Jurkat, Clone E6-1 (cell line): ENCODE results near the gene ZNF512.
"Not testable (repeated sequence)": the region's sequence is repeated elsewhere in the genome, so short reads cannot be mapped to it uniquely, and the experiment has no call there.

Source experiments
- DNase-seq: peaks from one replicate; pipeline ENCODE4 v3.0.0-alpha.2; 2011; ENCODE audit warnings: low read depth, low spot score
- H3K4me3 ChIP-seq: 2 replicates; pipeline ENCODE4 v1.5.1; 2011; ENCODE audit warnings: mild to moderate bottlenecking, low read length, control low read depth, moderate library complexity

ZNF512 gene

GRCh38 chr2:27573452-27573851 is 9.4 kb upstream of the ZNF512 start:
- DNase-seq = peak; percentile 51
- H3K4me3 ChIP-seq = no peak overlapping the region

DNA sequence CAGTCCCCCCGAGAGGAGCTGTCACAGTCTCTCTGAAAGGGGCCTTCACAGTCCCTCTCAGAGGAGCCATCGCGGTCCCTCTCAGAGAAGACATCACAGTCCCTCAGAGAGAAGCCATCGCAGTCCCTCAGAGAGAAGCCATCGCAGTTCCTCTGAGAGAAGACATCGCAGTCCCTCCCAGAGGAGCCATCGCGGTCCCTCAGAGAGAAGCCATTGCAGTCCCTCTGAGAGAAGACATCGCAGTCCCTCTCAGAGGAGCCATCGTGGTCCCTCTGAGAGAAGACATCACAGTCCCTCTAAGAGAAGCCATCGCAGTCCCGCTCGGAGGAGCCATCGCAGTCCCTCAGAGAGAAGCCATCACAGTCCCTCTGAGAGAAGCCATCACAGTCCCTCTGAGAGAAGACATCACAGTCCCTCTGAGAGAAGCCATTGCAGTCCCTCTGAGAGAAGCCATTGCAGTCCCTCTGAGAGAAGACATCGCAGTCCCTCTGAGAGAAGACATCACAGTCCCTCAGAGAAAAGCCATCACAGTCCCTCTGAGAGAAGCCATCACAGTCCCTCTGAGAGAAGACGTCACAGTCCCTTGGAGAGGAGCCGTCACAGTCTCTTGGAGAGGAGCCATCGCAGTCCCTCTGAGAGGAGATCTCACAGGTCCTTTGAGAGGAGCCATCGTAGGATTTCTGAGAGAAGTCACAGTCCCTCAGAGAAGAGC is 1.3 kb upstream of the ZNF512 start:
- no peak for DNase-seq
- no peak overlapping the region for H3K4me3 ChIP-seq

DNA sequence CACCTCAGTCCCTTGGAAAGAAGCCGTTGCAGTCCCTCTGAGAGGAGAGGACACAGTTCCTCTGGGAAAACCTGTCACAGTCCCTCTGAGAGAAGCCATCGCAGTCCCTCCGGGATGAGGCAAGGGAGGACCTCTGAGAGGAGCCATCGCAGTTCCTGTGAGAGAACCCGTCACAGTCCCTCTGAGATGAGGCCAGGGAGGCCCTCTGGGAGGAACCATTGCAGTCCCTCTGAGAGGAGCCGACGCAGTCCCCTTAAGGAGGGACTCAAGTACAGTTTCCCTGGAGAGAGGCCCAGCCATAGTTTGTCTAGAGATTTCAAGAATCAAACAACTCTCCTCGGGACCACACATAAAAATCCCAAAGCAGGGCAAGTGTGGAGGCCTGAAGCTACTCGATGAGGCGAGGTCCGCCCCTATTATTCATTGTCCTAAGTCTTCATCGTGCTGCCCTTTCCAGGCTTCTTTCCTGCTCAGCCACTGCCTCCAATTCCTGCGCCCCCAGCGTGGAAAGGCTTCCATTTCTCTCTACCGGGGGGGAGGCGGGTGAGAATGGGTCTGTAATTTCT is 630 bp upstream of the ZNF512 start:
- DNase-seq = no peak
- H3K4me3 ChIP-seq = peak overlapping the region; percentile 98

DNA sequence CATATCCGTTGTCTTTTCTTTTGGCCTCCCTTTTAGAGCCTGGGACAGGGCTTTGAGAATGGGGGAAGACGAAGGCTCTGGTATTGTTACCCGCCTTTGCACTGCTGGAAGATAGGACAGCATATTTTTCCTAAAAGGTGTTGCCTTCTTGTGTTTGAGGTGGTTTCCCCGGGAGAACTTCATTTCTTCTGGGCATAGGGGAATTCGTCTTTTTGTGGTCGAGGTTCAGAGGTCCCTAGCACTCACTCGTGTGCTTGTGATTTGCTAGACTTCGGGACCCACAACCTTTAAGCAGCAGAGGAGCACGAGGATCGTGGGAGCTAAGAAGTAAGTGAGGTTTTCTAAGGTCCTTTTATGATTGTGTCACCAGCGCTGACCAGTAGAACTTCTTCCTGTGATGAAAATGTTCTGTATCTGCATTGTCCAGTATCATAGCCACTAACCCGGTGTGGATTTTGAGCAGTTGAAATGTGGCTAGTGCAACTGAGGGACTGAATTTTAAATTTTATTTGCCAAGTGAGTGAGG is 611 bp downstream of the ZNF512 start:
- no peak for DNase-seq
- H3K4me3 ChIP-seq = peak overlapping the region; percentile 98

GRCh38 chr2:27584597-27584996 is 1.8 kb downstream of the ZNF512 start:
- peak overlapping the region; percentile 98 for H3K4me3 ChIP-seq
- no peak for DNase-seq

DNA sequence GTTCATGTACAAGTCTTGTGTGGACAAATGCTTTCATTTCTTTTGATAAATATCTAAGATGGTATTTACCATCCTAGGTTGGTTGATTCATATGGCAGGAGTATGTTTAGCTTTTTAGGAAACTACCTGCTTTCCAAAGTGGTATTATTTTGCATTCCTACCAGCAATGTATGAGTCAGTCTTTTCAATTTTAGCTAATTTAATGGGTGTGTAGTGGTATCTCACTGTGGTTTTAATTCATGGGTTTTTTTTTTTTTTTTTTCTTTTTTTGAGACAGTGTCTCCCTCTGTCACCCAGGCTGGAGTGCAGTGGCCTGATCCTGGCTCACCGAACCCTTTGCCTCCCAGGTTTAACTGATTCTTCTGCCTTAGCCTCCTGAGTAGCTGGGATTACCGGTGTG is 4.2 kb downstream of the ZNF512 start:
- H3K4me3 ChIP-seq = no peak overlapping the region
- DNase-seq = no peak

DNA sequence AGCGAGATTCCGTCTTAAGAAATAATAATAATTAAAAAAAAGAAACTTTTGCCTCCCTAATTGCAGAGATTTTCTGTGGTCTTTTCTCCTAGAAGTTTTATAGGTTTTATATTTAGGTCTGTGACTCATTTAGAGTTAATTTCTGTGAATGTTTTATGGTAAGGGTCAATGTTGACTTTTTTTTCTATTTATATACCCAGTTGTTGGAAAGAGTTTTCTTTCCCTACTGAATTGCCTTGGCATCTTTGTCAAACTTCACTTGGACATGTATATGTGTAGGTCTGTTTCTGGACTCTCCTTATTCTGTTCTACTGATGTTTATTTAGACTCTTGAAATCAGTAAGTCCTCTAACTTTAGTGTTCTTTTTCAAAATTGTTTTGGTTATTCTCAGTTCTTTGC is 5.5 kb downstream of the ZNF512 start:
- DNase-seq = no peak
- no peak overlapping the region for H3K4me3 ChIP-seq

DNA sequence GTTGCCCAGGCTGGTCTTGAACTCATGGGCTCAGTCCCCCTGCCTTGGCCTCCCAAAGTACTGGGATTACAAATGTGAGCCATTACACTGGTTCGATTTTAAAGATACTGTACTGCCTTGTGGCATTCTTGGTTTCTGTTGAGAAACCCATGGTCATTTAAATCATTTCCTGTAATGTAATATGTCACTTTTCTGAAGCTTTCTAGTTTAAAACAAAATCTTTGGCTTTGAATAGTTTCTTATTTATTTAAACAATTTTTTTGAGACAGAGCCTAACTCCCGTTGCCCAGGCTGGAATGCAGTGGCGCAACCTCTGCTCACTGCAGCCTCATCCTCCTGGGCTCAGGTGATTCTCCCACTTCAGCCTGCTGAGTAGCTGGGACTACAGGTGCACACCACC is 8.9 kb downstream of the ZNF512 start:
- H3K4me3 ChIP-seq = no peak overlapping the region

DNA sequence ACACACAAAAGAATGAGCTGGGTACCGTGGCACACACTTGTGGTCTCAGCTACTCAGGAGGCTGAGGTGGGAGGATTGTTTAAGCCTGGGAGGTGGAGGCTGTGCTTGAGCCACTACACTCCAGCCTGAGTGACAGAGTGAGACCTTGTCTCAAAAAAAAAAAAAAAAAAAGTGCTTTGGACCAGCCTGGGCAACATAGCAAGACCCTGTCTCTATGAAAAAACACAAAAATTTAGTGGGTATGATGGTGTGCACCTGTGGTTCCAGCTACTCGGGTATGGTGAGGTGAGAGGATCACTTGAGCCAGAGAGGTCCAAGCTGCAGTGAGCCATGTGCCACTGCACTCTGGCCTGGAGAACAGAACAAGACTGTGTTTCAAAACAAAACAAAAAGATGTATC is 10.4 kb downstream of the ZNF512 start:
- no peak for DNase-seq

More for the DNA sequence above, 8.9 kb downstream of the ZNF512 start:
- DNase-seq = no peak

DNA sequence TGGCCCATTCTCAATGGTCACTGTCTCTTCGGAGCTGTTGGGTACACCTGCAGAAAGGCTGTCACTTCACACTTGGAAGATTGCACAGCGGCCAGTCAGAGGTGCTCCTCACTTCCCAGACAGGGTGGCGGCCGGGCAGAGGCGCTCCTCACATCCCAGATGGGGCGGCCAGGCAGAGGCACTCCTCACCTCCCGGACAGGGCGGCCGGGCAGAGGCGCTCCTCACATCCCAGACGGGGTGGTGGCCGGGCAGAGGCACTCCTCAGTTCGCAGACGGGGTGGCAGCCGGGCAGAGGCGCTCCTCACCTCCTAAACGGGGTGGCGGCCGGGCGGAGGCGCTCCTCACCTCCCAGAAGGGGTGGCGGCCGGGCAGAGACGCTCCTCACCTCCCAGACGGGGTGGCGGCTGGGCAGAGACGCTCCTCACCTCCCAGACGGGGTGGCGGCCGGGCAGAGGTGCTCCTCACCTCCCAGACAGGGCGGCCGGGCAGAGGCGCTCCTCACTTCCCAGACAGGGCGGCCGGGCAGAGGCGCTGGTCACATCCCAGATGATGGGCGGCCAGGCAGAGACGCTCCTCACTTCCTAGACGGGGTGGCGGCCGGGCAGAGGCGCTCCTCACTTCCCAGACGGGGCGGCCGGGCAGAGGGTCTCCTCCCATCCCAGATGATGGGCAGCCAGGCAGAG is 11.3 kb downstream of the ZNF512 start:
- not testable (repeated sequence) for DNase-seq, H3K4me3 ChIP-seq

More for the DNA sequence above, 10.4 kb downstream of the ZNF512 start:
- H3K4me3 ChIP-seq = no peak overlapping the region

DNA sequence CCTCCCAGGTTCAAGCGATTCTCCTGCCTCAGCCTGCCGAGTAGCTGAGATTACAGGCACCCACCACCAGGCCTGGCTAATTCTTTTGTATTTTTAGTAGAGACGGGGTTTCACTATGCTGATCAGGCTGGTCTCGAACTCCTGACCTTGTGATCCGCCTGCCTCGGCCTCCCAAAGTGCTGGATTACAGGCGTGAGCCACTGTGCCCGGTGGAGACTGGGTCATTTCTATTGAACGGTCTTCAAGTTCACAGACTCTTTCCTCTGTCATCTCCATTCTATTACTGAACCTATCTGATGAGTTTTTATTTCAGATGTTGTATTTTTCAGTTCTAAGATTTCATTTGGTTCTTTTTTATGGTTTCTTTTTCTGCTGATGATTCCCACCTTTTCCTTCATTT is 12.6 kb downstream of the ZNF512 start:
- not testable (repeated sequence) for H3K4me3 ChIP-seq, DNase-seq

- no peak for DNase-seq
Measured at GRCh38 chr2:27596627-27597026, 13.8 kb downstream of the ZNF512 start.

DNA sequence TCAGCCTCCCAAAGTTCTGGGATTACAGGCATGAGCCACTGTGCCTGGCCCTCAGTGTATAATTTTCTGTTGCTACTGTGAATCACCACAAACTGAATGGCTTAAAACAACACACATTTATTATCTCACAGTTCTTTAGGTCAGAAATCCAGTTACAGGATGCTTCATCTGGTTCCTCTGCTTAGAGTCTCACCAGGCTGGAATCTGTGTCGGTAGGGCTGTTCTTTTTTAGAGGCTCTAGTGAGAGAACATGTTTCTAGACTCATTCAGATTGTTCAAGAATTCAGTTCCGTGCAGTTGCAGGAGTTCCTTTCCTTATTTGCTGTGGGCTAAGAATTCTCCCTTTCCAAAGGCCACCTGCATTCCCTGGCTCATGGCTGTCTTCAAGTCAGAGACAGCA is 23.8 kb downstream of the ZNF512 start:
- H3K4me3 ChIP-seq = no peak overlapping the region
- no peak for DNase-seq

More at GRCh38 chr2:27596627-27597026, 13.8 kb downstream of the ZNF512 start:
- no peak overlapping the region for H3K4me3 ChIP-seq

DNA sequence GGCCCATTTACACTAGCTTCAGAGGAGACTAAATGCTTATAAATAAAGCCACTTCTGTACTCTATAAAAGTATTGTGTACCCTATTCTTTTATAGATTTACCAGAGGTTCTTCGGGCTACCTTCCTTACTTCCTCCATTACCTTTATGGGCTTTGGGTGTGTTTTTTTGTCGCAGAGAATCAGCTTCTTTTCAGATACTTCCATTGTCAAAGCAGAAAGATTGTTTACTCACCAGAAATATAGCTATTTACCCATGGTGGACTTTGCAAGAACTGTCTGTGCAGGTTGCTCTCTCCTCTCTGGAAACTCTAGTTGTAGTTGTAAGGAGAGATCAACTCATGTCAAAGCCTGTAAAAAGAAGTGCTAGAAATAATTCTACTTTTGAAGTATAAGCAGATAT is 31.1 kb downstream of the ZNF512 start:
- H3K4me3 ChIP-seq = no peak overlapping the region
- no peak for DNase-seq

DNA sequence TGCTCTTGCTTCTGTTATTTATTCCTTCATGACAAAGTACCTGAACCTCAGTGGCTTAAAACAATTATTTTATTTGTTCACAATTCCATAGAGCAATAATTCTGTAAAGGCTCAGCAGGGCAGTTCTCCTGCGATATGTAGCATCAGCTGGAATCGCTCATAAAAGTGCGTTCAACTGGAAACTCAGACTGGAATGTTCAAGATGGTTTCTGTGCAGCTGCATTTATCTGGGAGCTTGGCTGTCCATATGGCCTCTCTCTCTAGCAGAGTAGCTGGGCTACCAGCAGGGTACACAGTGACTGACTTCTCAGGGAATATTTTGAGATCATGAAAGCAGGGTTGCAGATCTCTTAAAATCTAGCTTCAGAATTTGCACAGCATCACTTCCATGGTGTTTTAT is 32.5 kb downstream of the ZNF512 start:
- no peak for DNase-seq

GRCh38 chr2:27621524-27621923 is 38.7 kb downstream of the ZNF512 start:
- DNase-seq = no peak
- H3K4me3 ChIP-seq = no peak overlapping the region

More for the DNA sequence above, 32.5 kb downstream of the ZNF512 start:
- no peak overlapping the region for H3K4me3 ChIP-seq

GRCh38 chr2:27622921-27623384 is 40.1 kb downstream of the ZNF512 start:
- no peak for DNase-seq
- H3K4me3 ChIP-seq = no peak overlapping the region

- no peak overlapping the region for H3K4me3 ChIP-seq
- no peak for DNase-seq
Measured at GRCh38 chr2:27624943-27625342, 42.1 kb downstream of the ZNF512 start.

DNA sequence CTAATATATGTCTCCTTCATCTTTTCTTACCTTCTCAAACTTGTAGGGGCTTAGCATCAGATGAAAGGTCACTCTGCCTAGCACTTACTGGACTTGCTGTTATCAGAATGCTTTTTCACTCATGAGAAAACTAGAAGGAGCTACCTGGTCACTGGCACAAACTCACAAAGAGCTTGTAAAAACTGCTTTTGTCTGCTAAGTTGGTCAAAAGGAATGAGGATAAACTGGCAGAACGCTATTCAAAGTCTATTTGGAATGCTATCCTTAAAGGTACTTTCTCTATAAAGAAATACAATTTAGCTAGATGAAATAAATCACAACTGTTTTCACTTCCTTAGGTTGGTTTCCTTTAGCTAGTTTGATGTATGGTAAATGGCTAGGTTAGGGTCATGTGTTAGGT is 43.5 kb downstream of the ZNF512 start:
- not testable (repeated sequence) for H3K4me3 ChIP-seq, DNase-seq

GRCh38 chr2:27626921-27627320 is 44.1 kb downstream of the ZNF512 start:
- not testable (repeated sequence) for H3K4me3 ChIP-seq
- peak; percentile 37 for DNase-seq
